Measurements from ENCODE around the gene ZBTB42. TPM values are rescaled to one million over a fixed set of nuclear protein-coding genes. Genes with fewer than 3 reads are reported as not detected.

The ZBTB42 gene
- total RNA-seq, 1 experiment from 2014 or later, result 16.5 TPM

GRCh38 chr14:104797115-104798044, 3.5 kb upstream of the ZBTB42 start:
- ChIA-PET POLR2A (no interaction called here), CTCF (no interaction called here)
- intact Hi-C loops (cut with micrococcal nuclease; ENCODE audit: unreplicated experiment) (no loop called here), in situ Hi-C loops (cut with HindIII; ENCODE audit: low pct_unique_long_range_greater_than_20kb, low sequenced_read_pairs) (no loop called here)
- TF ChIP-seq POLR2AphosphoS5 (IDR thresholded peaks at IDR 0.05; ENCODE audit: low read depth, low read length) (no peak), TCF7L2 (IDR thresholded peaks at IDR 0.05; ENCODE audit: low read depth, low read length) (no peak), REST (IDR thresholded peaks at IDR 0.05; ENCODE audit: insufficient read depth in 1 of 2, low read depth in 2 of 2, low read length in 1 of 2) (no peak), SIN3A (IDR thresholded peaks at IDR 0.05; ENCODE audit: borderline replicate concordance, insufficient read depth, low read depth, low read length) (no peak)
- TF ChIP-seq, protein P1, sequence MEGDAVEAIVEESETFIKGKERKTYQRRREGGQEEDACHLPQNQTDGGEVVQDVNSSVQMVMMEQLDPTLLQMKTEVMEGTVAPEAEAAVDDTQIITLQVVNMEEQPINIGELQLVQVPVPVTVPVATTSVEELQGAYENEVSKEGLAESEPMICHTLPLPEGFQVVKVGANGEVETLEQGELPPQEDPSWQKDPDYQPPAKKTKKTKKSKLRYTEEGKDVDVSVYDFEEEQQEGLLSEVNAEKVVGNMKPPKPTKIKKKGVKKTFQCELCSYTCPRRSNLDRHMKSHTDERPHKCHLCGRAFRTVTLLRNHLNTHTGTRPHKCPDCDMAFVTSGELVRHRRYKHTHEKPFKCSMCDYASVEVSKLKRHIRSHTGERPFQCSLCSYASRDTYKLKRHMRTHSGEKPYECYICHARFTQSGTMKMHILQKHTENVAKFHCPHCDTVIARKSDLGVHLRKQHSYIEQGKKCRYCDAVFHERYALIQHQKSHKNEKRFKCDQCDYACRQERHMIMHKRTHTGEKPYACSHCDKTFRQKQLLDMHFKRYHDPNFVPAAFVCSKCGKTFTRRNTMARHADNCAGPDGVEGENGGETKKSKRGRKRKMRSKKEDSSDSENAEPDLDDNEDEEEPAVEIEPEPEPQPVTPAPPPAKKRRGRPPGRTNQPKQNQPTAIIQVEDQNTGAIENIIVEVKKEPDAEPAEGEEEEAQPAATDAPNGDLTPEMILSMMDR (IDR thresholded peaks at IDR 0.05), result peak; percentile 27; the same call in 1 of the 2 replicates
- ATAC-seq (peak; percentile 14), DNase-seq (ENCODE audit: low read depth, low spot score) (no peak)
- no peaks in the 10 kb centered on the region for H3K27me3 ChIP-seq (ENCODE audit: control insufficient read depth, insufficient read depth, low read length)
- peak overlapping the region; percentile 84 for H3K27ac ChIP-seq (ENCODE audit: low read length)
- peaks cover 65% of the 10 kb centered on the region for H3K4me1 ChIP-seq (ENCODE audit: control insufficient read depth, insufficient read depth, low read length)
- no TSS peak for BruUV-seq (replicated peaks)
- H3K36me3 ChIP-seq (ENCODE audit: control insufficient read depth, insufficient read depth, low read length), result peaks cover 2% of the 10 kb centered on the region; the same call in 1 of the 2 replicates
- no peak overlapping the region for H3K4me3 ChIP-seq (ENCODE audit: low read depth in 2 of 2, low read length in 2 of 2)
- H3K9me3 ChIP-seq (ENCODE audit: control insufficient read depth, insufficient read depth, low read depth, low read length), result no peaks in the 10 kb centered on the region

GRCh38 chr14:104798300-104799243, 2.3 kb upstream of the ZBTB42 start:
- ATAC-seq (no peak), DNase-seq (ENCODE audit: low read depth, low spot score) (no peak)
- in situ Hi-C loops (cut with HindIII; ENCODE audit: low pct_unique_long_range_greater_than_20kb, low sequenced_read_pairs) (no loop called here), intact Hi-C loops (cut with micrococcal nuclease; ENCODE audit: unreplicated experiment) (no loop called here)
- H3K27ac ChIP-seq (ENCODE audit: low read length), result peak overlapping the region; percentile 84
- H3K4me3 ChIP-seq (ENCODE audit: low read depth in 2 of 2, low read length in 2 of 2), result no peak overlapping the region; a peak in 2 of 4 replicates
- POLR2A ChIA-PET, result no interaction called here
- CTCF ChIA-PET, result no interaction called here
- no peaks in the 10 kb centered on the region for H3K9me3 ChIP-seq (ENCODE audit: control insufficient read depth, insufficient read depth, low read depth, low read length)
- H3K27me3 ChIP-seq (ENCODE audit: control insufficient read depth, insufficient read depth, low read length), result no peaks in the 10 kb centered on the region
- H3K36me3 ChIP-seq (ENCODE audit: control insufficient read depth, insufficient read depth, low read length), result peaks cover 2% of the 10 kb centered on the region; the same call in 1 of the 2 replicates
- BruUV-seq (replicated peaks), result no TSS peak
- TF ChIP-seq REST (IDR thresholded peaks at IDR 0.05; ENCODE audit: insufficient read depth in 1 of 2, low read depth in 2 of 2, low read length in 1 of 2) (no peak), TCF7L2 (IDR thresholded peaks at IDR 0.05; ENCODE audit: low read depth, low read length) (no peak), SIN3A (IDR thresholded peaks at IDR 0.05; ENCODE audit: borderline replicate concordance, insufficient read depth, low read depth, low read length) (no peak), POLR2AphosphoS5 (IDR thresholded peaks at IDR 0.05; ENCODE audit: low read depth, low read length) (no peak)
- TF ChIP-seq, protein P1 (IDR thresholded peaks at IDR 0.05), result no peak
- peaks cover 65% of the 10 kb centered on the region for H3K4me1 ChIP-seq (ENCODE audit: control insufficient read depth, insufficient read depth, low read length)
